H1 (cell line): ENCODE data around the gene OGG1. TPM values are rescaled to one million over a fixed set of nuclear protein-coding genes. Genes with fewer than 3 reads are reported as not detected.

Source experiments
- ASH2L ChIP-seq: fragments of 200-600, 300-600 bp; sonication (generic); IDR thresholded peaks from one replicate; pipeline ENCODE4 v1.7.1; 2017; ENCODE audit warnings: low read length
- BACH1 ChIP-seq: IDR thresholded peaks from 2 replicates; pipeline ENCODE4 v1.6.1; 2012; ENCODE audit warnings: low read length, improper control_type of control experiment
- BRCA1 ChIP-seq: IDR thresholded peaks from 2 replicates; pipeline ENCODE4 v1.6.1; 2012; ENCODE audit warnings: low read depth, low read length, improper control_type of control experiment
- JUND ChIP-seq: IDR thresholded peaks from 2 replicates; pipeline ENCODE4 v1.6.1; 2011; ENCODE audit warnings: mild to moderate bottlenecking, improper control_type of control experiment, low read length
- POLR2A ChIP-seq, 2 experiments: IDR thresholded peaks; 1 replicate in 1 of 2; 2 replicates in 1 of 2; pipeline ENCODE4 v1.6.1; 2011; ENCODE audit warnings: low read depth in 2 of 2, low read length in 2 of 2, mild to moderate bottlenecking in 2 of 2; ENCODE audit errors: control extremely low read depth in 1 of 2
- RAD21 ChIP-seq, 2 experiments: IDR thresholded peaks in 1 of 2; conservative IDR thresholded peaks in 1 of 2; 2 replicates each; pipeline ENCODE4 v1.6.1; 2011; ENCODE audit warnings: low read depth in 2 of 2, low read length in 2 of 2, improper control_type of control experiment in 1 of 2, inconsistent platforms in 1 of 2, mild to moderate bottlenecking in 1 of 2, moderate library complexity in 1 of 2
- RNF2 ChIP-seq: fragments of 200-900, 300-1000 bp; sonication (generic); IDR thresholded peaks from 2 replicates; pipeline ENCODE4 v1.7.1; 2016; ENCODE audit warnings: borderline replicate concordance, low read depth, mild to moderate bottlenecking, antibody characterized with exemption, low read length; ENCODE audit not compliant: poor library complexity, severe bottlenecking; ENCODE audit errors: missing control alignments
- SRF ChIP-seq: IDR thresholded peaks from 2 replicates; pipeline ENCODE4 v1.6.1; 2011; ENCODE audit warnings: mild to moderate bottlenecking, low read depth, low read length, moderate library complexity
- YY1 ChIP-seq: IDR thresholded peaks from 2 replicates; pipeline ENCODE4 v1.6.1; 2011; ENCODE audit warnings: low read depth, mild to moderate bottlenecking, low read length
- polyA plus RNA-seq, 7 experiments: library from polyadenylated mRNA; depleted of rRNA in 3 of 7; stranded (reverse) in 5 of 7; unstranded in 2 of 7; fragments of >200 nt in 5 of 7; fragments of 200-250 nt in 2 of 7; gene quantifications; 1 replicate in 5 of 7; 2 replicates in 1 of 7; 4 replicates in 1 of 7; pipeline versions ENCODE4 v1.2.1 to v1.2.3, GENCODE V29; 2011 to 2013; ENCODE audit warnings: missing spikeins in 2 of 7, mixed read lengths in 2 of 7
- total RNA-seq: library from RNA; stranded (reverse); fragmentation: NEBNext Ultra II Directional; extraction: Animal tissue kit (Norgen Biotek cat#: 25700); gene quantifications from 2 replicates; pipeline ENCODE4 v1.2.1, GENCODE V29; 2021

The OGG1 gene
- total and polyA plus RNA-seq, 2 of the 8 experiments (the other 6 are each of a cell fraction or from before 2014, with no cell fraction given), result 29.6 to 46.8 TPM

GRCh38 chr3:9786825-9787669 lies 37.3 kb downstream of the OGG1 start (continued):
- TF ChIP-seq BRCA1 (no peak), POLR2A (IDR thresholded peaks at IDR 0.05; ENCODE audit: control extremely low read depth in 1 of 2, low read depth in 2 of 2, low read length in 2 of 2) (0 out of 3 replicates have a peak, but pooled peaks of 1 of the 2 experiments have one; percentile 44), YY1 (peak; percentile 80), SRF (no peak), RNF2 (no peak), BACH1 (no peak), ASH2L (no peak), JUND (no peak), RAD21 (IDR thresholded peaks at IDR 0.05 in 1 of 2, conservative IDR thresholded peaks at IDR 0.05 in 1 of 2; ENCODE audit: low read depth in 2 of 2, low read length in 2 of 2) (peak in 1 of 2 experiments; percentile 31; a peak in 1 of 4 replicates)
- TF ChIP-seq, all 59 proteins: peak for 4
